HepG2 (cell line): ENCODE measurements around the gene KAZALD1. TPM values are rescaled to one million over a fixed set of nuclear protein-coding genes. Genes with fewer than 3 reads are reported as not detected.

ENCODE experiments used
- BORCS8-MEF2B ChIP-seq: sonication (generic); formaldehyde crosslinking; IDR thresholded peaks from 2 replicates; pipeline ENCODE4 v1.8.0; 2022; ENCODE audit warnings: mild to moderate bottlenecking, missing genetic modification reagents
- ELF3 ChIP-seq: IDR thresholded peaks from 2 replicates; pipeline ENCODE4 v1.6.1; 2016; ENCODE audit warnings: missing genetic modification reagents, missing compliant biosample characterization
- FOXO4 ChIP-seq: sonication (generic); formaldehyde crosslinking; conservative IDR thresholded peaks from 2 replicates; pipeline ENCODE4 v1.8.1; 2023; ENCODE audit warnings: missing genetic modification reagents
- HOXA7 ChIP-seq: sonication (generic); formaldehyde crosslinking; IDR thresholded peaks from 2 replicates; pipeline ENCODE4 v1.8.1; 2022; ENCODE audit warnings: mild to moderate bottlenecking, missing genetic modification reagents, moderate library complexity
- MLLT10 ChIP-seq: sonication (generic); formaldehyde crosslinking; IDR thresholded peaks from 2 replicates; pipeline ENCODE4 v1.4.0; 2020; ENCODE audit warnings: missing genetic modification reagents
- PHF21A ChIP-seq: sonication (generic); formaldehyde crosslinking; IDR thresholded peaks from 2 replicates; pipeline ENCODE4 v1.5.0; 2020; ENCODE audit warnings: mild to moderate bottlenecking, missing genetic modification reagents
- RERE ChIP-seq: IDR thresholded peaks from 2 replicates; pipeline ENCODE4 v1.6.1; 2016; ENCODE audit warnings: low read depth, missing genetic modification reagents, missing compliant biosample characterization
- SMC3 ChIP-seq: IDR thresholded peaks from 2 replicates; pipeline ENCODE4 v1.6.1; 2011; ENCODE audit warnings: low read length, improper control_type of control experiment
- SNAPC5 ChIP-seq: sonication (generic); formaldehyde crosslinking; IDR thresholded peaks from 2 replicates; pipeline ENCODE4 v1.8.1; 2023; ENCODE audit warnings: mild to moderate bottlenecking, missing genetic modification reagents, borderline replicate concordance
- SP4 ChIP-seq: sonication (generic); formaldehyde crosslinking; IDR thresholded peaks from 2 replicates; pipeline ENCODE4 v1.8.1; 2023; ENCODE audit warnings: mild to moderate bottlenecking, missing genetic modification reagents
- ZFP36 ChIP-seq: fragments of 150-350 bp; IDR thresholded peaks from 2 replicates; pipeline ENCODE4 v1.6.1; 2018; ENCODE audit warnings: borderline replicate concordance, low read length, low read depth; ENCODE audit not compliant: partially characterized antibody
- ZNF570 ChIP-seq: sonication (generic); formaldehyde crosslinking; IDR thresholded peaks from 2 replicates; pipeline ENCODE4 v1.4.0; 2020; ENCODE audit warnings: mild to moderate bottlenecking, missing genetic modification reagents, borderline replicate concordance
- polyA plus RNA-seq, 8 experiments: library from polyadenylated mRNA; depleted of rRNA in 3 of 8; stranded (reverse) in 7 of 8; unstranded in 1 of 8; fragments of >200 nt; fragmentation: Illumina TruSeq in 4 of 8; extraction: Trizol in 4 of 8; gene quantifications; 2 replicates each; pipeline versions ENCODE4 v1.2.1 to v1.2.3, GENCODE V29; 2011 to 2016; ENCODE audit warnings: low read depth in 4 of 8, missing spikeins in 1 of 8, mixed read lengths in 1 of 8; ENCODE audit not compliant: insufficient read depth in 1 of 8
- total RNA-seq, 5 experiments: library from RNA; depleted of rRNA; stranded (reverse); fragments of >200 nt; fragmentation: Illumina TruSeq; extraction: Trizol; gene quantifications; 2 replicates each; pipeline ENCODE4 v1.2.3, GENCODE V29; 2016; ENCODE audit warnings: low read depth in 1 of 5
- TF ChIP-seq, protein P1 (sequence below): IDR thresholded peaks from 2 replicates; pipeline ENCODE4 v1.6.1; 2012; ENCODE audit warnings: inconsistent platforms
- TF ChIP-seq, protein P2 (sequence below): sonication (generic); formaldehyde crosslinking; IDR thresholded peaks from 2 replicates; pipeline ENCODE4 v1.8.1; 2022; ENCODE audit warnings: mild to moderate bottlenecking, missing genetic modification reagents
- TF ChIP-seq, protein P3 (sequence below): sonication (generic); formaldehyde crosslinking; IDR thresholded peaks from 2 replicates; pipeline ENCODE4 v1.4.0; 2020; ENCODE audit warnings: mild to moderate bottlenecking, missing genetic modification reagents

Gene KAZALD1
- total and polyA plus RNA-seq, 2 of the 13 experiments (the other 11 are each of a cell fraction or from before 2014, with no cell fraction given): 16.7 to 27.7 TPM

- TF ChIP-seq, protein P1, sequence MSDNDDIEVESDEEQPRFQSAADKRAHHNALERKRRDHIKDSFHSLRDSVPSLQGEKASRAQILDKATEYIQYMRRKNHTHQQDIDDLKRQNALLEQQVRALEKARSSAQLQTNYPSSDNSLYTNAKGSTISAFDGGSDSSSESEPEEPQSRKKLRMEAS: peak; percentile 22; the same call in 1 of the 2 replicates
- TF ChIP-seq SP4 (CRISPR knock-in tag) (peak; percentile 30; the same call in 1 of the 2 replicates), BORCS8-MEF2B (CRISPR knock-in tag) (no peak; the same call in 1 of the 2 replicates), ELF3 (CRISPR knock-in tag) (no peak), SNAPC5 (CRISPR knock-in tag) (no peak), FOXO4 (CRISPR knock-in tag) (no peak), MLLT10 (CRISPR knock-in tag) (no peak), ZFP36 (no peak), ZNF570 (no peak), HOXA7 (CRISPR knock-in tag) (no peak), SMC3 (no peak), PHF21A (no peak), RERE (CRISPR knock-in tag) (no peak)
- TF ChIP-seq, protein P2, sequence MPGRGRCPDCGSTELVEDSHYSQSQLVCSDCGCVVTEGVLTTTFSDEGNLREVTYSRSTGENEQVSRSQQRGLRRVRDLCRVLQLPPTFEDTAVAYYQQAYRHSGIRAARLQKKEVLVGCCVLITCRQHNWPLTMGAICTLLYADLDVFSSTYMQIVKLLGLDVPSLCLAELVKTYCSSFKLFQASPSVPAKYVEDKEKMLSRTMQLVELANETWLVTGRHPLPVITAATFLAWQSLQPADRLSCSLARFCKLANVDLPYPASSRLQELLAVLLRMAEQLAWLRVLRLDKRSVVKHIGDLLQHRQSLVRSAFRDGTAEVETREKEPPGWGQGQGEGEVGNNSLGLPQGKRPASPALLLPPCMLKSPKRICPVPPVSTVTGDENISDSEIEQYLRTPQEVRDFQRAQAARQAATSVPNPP (CRISPR knock-in tag): peak; percentile 54; the same call in 1 of the 2 replicates
- TF ChIP-seq, protein P3, sequence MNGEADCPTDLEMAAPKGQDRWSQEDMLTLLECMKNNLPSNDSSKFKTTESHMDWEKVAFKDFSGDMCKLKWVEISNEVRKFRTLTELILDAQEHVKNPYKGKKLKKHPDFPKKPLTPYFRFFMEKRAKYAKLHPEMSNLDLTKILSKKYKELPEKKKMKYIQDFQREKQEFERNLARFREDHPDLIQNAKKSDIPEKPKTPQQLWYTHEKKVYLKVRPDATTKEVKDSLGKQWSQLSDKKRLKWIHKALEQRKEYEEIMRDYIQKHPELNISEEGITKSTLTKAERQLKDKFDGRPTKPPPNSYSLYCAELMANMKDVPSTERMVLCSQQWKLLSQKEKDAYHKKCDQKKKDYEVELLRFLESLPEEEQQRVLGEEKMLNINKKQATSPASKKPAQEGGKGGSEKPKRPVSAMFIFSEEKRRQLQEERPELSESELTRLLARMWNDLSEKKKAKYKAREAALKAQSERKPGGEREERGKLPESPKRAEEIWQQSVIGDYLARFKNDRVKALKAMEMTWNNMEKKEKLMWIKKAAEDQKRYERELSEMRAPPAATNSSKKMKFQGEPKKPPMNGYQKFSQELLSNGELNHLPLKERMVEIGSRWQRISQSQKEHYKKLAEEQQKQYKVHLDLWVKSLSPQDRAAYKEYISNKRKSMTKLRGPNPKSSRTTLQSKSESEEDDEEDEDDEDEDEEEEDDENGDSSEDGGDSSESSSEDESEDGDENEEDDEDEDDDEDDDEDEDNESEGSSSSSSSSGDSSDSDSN: no peak; the same call in 1 of the 2 replicates
Observed at GRCh38 chr10:101031796-101032636, 29.8 kb upstream of the KAZALD1 start (continued).
